SK-N-SH (cell line): Measurements from ENCODE around the gene MPP7. TPM values are rescaled to one million over a fixed set of nuclear protein-coding genes. Genes with fewer than 3 reads are reported as not detected.

Experiments used
- CTCF ChIA-PET: fragments of 300-600, 350-600 bp; formaldehyde crosslinking; extraction: SDS; loops from one replicate; lab custom pipeline; 2021; lab: Yijun Ruan, JAX
- POLR2A ChIA-PET: fragments of 350-600 bp; sonication (Branson Sonifier 250); formaldehyde crosslinking; extraction: SDS; loops from one replicate; lab custom pipeline; 2020; ENCODE audit warnings: antibody characterized with exemption, inconsistent platforms; lab: Yijun Ruan, JAX
- DNase-seq: peaks from one replicate; pipeline ENCODE4 v3.0.0; 2012
- H2AFZ ChIP-seq: fragments of 200-600 bp; sonication (generic); 2 replicates; pipeline ENCODE4 v1.8.1; 2016; ENCODE audit warnings: antibody characterized with exemption, mild to moderate bottlenecking, low read depth
- H3F3A ChIP-seq: fragments of 200-600 bp; sonication (generic); replicated peaks from 2 replicates; pipeline ENCODE3; 2016; ENCODE audit warnings: antibody characterized with exemption, mild to moderate bottlenecking; ENCODE audit not compliant: insufficient read depth
- H3K27ac ChIP-seq, 2 experiments: fragments of 200-500 bp in 1 of 2; fragments of 200-600 bp in 1 of 2; sonication (Bioruptor generic) in 1 of 2; sonication (generic), shearing (Covaris generic) in 1 of 2; 2 replicates each; pipeline versions ENCODE4 v1.5.1 to v1.6.1; 2014 to 2016; ENCODE audit warnings: low read depth in 2 of 2, inconsistent platforms in 1 of 2, low read length in 1 of 2, mild to moderate bottlenecking in 1 of 2, mixed read lengths in 1 of 2
- H3K27me3 ChIP-seq: fragments of 200-600 bp; sonication (generic), shearing (Covaris generic); 2 replicates; pipeline ENCODE4 v1.6.1; 2016; ENCODE audit warnings: mixed run types; ENCODE audit not compliant: insufficient read depth
- H3K36me3 ChIP-seq, 2 experiments: fragments of 200-500 bp in 1 of 2; fragments of 200-600 bp in 1 of 2; sonication (Bioruptor generic) in 1 of 2; sonication (generic) in 1 of 2; replicated peaks in 1 of 2; 2 replicates each; pipeline versions ENCODE3 to v1.5.1; 2014 to 2016; ENCODE audit warnings: low read length in 1 of 2, mild to moderate bottlenecking in 1 of 2; ENCODE audit not compliant: insufficient read depth in 2 of 2, control insufficient read depth in 1 of 2
- H3K4me1 ChIP-seq, 2 experiments: fragments of 200-500 bp in 1 of 2; fragments of 200-600 bp in 1 of 2; sonication (Bioruptor generic) in 1 of 2; sonication (generic), shearing (Covaris generic) in 1 of 2; 2 replicates each; pipeline versions ENCODE4 v1.5.1 to v1.6.1; 2014 to 2016; ENCODE audit warnings: low read depth in 1 of 2, low read length in 1 of 2, mixed run types in 1 of 2; ENCODE audit not compliant: insufficient read depth in 2 of 2, control insufficient read depth in 1 of 2
- H3K4me2 ChIP-seq: fragments of 200-600 bp; sonication (generic), shearing (Covaris generic); 2 replicates; pipeline ENCODE4 v1.6.1; 2017; ENCODE audit warnings: mixed run types
- H3K4me3 ChIP-seq, 2 experiments: fragments of 200-500 bp in 1 of 2; fragments of 200-600 bp in 1 of 2; sonication (Bioruptor generic) in 1 of 2; sonication (generic), shearing (Covaris generic) in 1 of 2; 2 replicates each; pipeline versions ENCODE4 v1.5.1 to v1.8.1; 2014 to 2016; ENCODE audit warnings: low read depth in 2 of 2, inconsistent platforms in 1 of 2, low read length in 1 of 2, mild to moderate bottlenecking in 1 of 2, mixed read lengths in 1 of 2, moderate library complexity in 1 of 2
- H3K79me2 ChIP-seq: fragments of 200-600 bp; sonication (generic); 2 replicates; pipeline ENCODE4 v1.8.1; 2017; ENCODE audit warnings: mild to moderate bottlenecking; ENCODE audit not compliant: insufficient read depth
- H3K9ac ChIP-seq: fragments of 200-600 bp; sonication (generic); 2 replicates; pipeline ENCODE4 v1.6.1; 2017; ENCODE audit warnings: mixed run types
- H3K9me2 ChIP-seq: fragments of 200-600 bp; sonication (generic); 2 replicates; pipeline ENCODE4 v1.6.1; 2017; ENCODE audit warnings: mixed run types
- H3K9me3 ChIP-seq: fragments of 200-600 bp; sonication (generic); 2 replicates; pipeline ENCODE4 v1.6.1; 2017; ENCODE audit warnings: mixed run types, mild to moderate bottlenecking, moderate library complexity
- H4K20me1 ChIP-seq: fragments of 200-600 bp; sonication (generic); 2 replicates; pipeline ENCODE4 v1.6.1; 2017; ENCODE audit warnings: mild to moderate bottlenecking, mixed run types; ENCODE audit not compliant: insufficient read depth
- CTCF ChIP-seq: fragments of 200-600 bp; sonication (generic); IDR thresholded peaks from 2 replicates; pipeline ENCODE4 v1.6.1; 2017; ENCODE audit warnings: antibody characterized with exemption, mild to moderate bottlenecking, moderate library complexity
- ELF1 ChIP-seq: IDR thresholded peaks from 2 replicates; pipeline ENCODE4 v1.4.0; 2012
- EP300 ChIP-seq, 2 experiments: IDR thresholded peaks; 2 replicates each; pipeline versions ENCODE4 v1.4.0 to v1.6.1; 2012; ENCODE audit warnings: borderline replicate concordance in 1 of 2, low read depth in 1 of 2, low read length in 1 of 2
- EZH2phosphoT487 ChIP-seq: fragments of 200-600 bp; sonication (generic); IDR thresholded peaks from 2 replicates; pipeline ENCODE4 v1.6.1; 2017; ENCODE audit warnings: low read depth, mixed run types, mild to moderate bottlenecking, antibody characterized with exemption, moderate library complexity, borderline replicate concordance
- MEF2A ChIP-seq: IDR thresholded peaks from 2 replicates; pipeline ENCODE4 v1.4.0; 2012; ENCODE audit warnings: low read depth, borderline replicate concordance
- RAD21 ChIP-seq: IDR thresholded peaks from 2 replicates; pipeline ENCODE4 v1.6.1; 2012; ENCODE audit warnings: mild to moderate bottlenecking, low read length
- SIN3A ChIP-seq: IDR thresholded peaks from 2 replicates; pipeline ENCODE4 v1.6.1; 2012; ENCODE audit warnings: low read depth, mild to moderate bottlenecking, low read length, moderate library complexity, borderline replicate concordance
- TCF12 ChIP-seq: IDR thresholded peaks from 2 replicates; pipeline ENCODE4 v1.4.0; 2012
- TEAD4 ChIP-seq: IDR thresholded peaks from 2 replicates; pipeline ENCODE4 v1.4.0; 2012; ENCODE audit warnings: mild to moderate bottlenecking, borderline replicate concordance; ENCODE audit not compliant: insufficient read depth
- USF1 ChIP-seq: IDR thresholded peaks from 2 replicates; pipeline ENCODE4 v1.4.0; 2012; ENCODE audit warnings: low read depth, borderline replicate concordance
- WGBS: methylation state at CpG from one replicate; pipeline ENCODE4 v1.1.6; 2017; ENCODE audit warnings: low lambda C conversion rate; 5-methylcytosine and 5-hydroxymethylcytosine counted together
- polyA plus RNA-seq, 3 experiments: library from polyadenylated mRNA; depleted of rRNA; stranded (reverse); fragments of >200 nt; gene quantifications; 2 replicates each; pipeline ENCODE4 v1.2.3, GENCODE V29; 2012
- TF ChIP-seq, protein P1 (sequence below): IDR thresholded peaks from 2 replicates; pipeline ENCODE4 v1.4.0; 2012; ENCODE audit warnings: low read depth, borderline replicate concordance
- TF ChIP-seq, protein P2 (sequence below): IDR thresholded peaks from 2 replicates; pipeline ENCODE4 v1.6.1; 2012; ENCODE audit warnings: mild to moderate bottlenecking, low read depth, low read length, moderate library complexity

MPP7 gene
- polyA plus RNA-seq, 1 of the 3 experiments (the other 2 are of a cell fraction), result not detected

DNA sequence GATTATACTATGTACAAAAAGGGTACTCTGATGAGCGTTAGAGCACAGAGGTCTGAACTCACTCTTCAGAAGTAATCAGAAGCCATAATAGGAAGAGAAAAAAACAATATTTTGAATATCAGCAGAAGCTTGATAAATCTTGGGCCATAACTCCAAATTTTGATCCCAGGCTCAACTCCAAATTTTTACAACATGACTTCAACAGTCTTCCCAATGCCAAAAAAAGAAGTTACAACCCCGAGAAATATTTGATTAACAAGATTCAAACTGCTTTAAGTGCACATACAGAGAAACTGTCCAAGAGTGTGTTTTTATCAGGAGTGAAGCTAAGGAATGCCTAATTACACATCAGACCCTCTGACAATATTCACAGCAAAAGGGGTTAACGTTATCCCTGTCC, 7.5 kb downstream of the MPP7 start:
- Histone ChIP-seq H3K4me1 (no peaks in the 10 kb centered on the region), H3K9ac (no peak overlapping the region), H3K9me2 (no peaks in the 10 kb centered on the region), H3K9me3 (no peaks in the 10 kb centered on the region), H3K4me2 (no peak overlapping the region), H3K36me3 (no peaks in the 10 kb centered on the region), H3F3A (no peaks in the 10 kb centered on the region), H4K20me1 (no peaks in the 10 kb centered on the region), H3K27me3 (peaks cover 43% of the 10 kb centered on the region), H3K79me2 (no peaks in the 10 kb centered on the region), H3K4me3 (no peak overlapping the region), H2AFZ (no peak overlapping the region), H3K27ac (no peak overlapping the region)
- DNase-seq, result no peak
- TF ChIP-seq, protein P1, sequence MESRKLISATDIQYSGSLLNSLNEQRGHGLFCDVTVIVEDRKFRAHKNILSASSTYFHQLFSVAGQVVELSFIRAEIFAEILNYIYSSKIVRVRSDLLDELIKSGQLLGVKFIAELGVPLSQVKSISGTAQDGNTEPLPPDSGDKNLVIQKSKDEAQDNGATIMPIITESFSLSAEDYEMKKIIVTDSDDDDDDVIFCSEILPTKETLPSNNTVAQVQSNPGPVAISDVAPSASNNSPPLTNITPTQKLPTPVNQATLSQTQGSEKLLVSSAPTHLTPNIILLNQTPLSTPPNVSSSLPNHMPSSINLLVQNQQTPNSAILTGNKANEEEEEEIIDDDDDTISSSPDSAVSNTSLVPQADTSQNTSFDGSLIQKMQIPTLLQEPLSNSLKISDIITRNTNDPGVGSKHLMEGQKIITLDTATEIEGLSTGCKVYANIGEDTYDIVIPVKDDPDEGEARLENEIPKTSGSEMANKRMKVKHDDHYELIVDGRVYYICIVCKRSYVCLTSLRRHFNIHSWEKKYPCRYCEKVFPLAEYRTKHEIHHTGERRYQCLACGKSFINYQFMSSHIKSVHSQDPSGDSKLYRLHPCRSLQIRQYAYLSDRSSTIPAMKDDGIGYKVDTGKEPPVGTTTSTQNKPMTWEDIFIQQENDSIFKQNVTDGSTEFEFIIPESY, result no peak
- TF ChIP-seq MEF2A (no peak), TCF12 (no peak), RAD21 (no peak), EZH2phosphoT487 (no peak), TEAD4 (no peak), SIN3A (no peak), EP300 (IDR thresholded peaks at IDR 0.05; ENCODE audit: borderline replicate concordance in 1 of 2, low read depth in 1 of 2, low read length in 1 of 2) (no peak), USF1 (no peak)
- TF ChIP-seq, protein P2, sequence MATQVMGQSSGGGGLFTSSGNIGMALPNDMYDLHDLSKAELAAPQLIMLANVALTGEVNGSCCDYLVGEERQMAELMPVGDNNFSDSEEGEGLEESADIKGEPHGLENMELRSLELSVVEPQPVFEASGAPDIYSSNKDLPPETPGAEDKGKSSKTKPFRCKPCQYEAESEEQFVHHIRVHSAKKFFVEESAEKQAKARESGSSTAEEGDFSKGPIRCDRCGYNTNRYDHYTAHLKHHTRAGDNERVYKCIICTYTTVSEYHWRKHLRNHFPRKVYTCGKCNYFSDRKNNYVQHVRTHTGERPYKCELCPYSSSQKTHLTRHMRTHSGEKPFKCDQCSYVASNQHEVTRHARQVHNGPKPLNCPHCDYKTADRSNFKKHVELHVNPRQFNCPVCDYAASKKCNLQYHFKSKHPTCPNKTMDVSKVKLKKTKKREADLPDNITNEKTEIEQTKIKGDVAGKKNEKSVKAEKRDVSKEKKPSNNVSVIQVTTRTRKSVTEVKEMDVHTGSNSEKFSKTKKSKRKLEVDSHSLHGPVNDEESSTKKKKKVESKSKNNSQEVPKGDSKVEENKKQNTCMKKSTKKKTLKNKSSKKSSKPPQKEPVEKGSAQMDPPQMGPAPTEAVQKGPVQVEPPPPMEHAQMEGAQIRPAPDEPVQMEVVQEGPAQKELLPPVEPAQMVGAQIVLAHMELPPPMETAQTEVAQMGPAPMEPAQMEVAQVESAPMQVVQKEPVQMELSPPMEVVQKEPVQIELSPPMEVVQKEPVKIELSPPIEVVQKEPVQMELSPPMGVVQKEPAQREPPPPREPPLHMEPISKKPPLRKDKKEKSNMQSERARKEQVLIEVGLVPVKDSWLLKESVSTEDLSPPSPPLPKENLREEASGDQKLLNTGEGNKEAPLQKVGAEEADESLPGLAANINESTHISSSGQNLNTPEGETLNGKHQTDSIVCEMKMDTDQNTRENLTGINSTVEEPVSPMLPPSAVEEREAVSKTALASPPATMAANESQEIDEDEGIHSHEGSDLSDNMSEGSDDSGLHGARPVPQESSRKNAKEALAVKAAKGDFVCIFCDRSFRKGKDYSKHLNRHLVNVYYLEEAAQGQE, result no peak
- ChIA-PET POLR2A (no interaction called here), CTCF (interaction anchor here (1.1 to 2.0 kb wide), 2 partner anchors 10 to 53 kb away, joined by 3 to 7 read pairs; no protein-coding TSS in a partner anchor)
- 5% methylated on average over 3 of the region's 3 CpGs for WGBS

DNA sequence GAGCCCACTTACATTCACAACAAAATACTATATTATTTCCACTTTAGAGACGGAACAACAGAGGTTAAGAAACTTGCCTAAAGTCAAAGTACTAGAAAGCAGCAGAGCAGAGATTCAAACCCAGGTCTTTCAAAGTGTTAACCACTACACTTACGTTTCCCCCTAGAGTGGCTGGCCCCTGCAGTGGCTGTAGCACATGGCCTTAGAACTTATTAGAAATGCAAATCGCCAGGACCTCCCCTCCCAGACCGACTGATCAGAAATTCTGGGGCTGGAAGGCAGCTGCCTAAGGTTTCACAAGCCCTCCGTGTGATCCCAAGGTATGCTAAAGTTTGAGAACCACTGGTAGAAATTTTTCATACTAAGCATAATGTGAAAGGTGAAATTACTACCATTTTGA, 8.1 kb downstream of the MPP7 start:
- no peaks in the 10 kb centered on the region for H3F3A ChIP-seq
- H3K4me3 ChIP-seq, result no peak overlapping the region
- no peaks in the 10 kb centered on the region for H3K9me3 ChIP-seq
- H3K27ac ChIP-seq, result no peak overlapping the region
- WGBS, result 0% methylated on average over 5 of the region's 5 CpGs
- H3K27me3 ChIP-seq, result peaks cover 39% of the 10 kb centered on the region
- CTCF ChIA-PET, result interaction anchor here (0.7 kb wide), 1 partner anchor 87 kb away, joined by 3 read pairs; no protein-coding TSS in a partner anchor
- H3K36me3 ChIP-seq, result no peaks in the 10 kb centered on the region
- H3K79me2 ChIP-seq, result no peaks in the 10 kb centered on the region
- no peak for TF ChIP-seq CTCF
- TF ChIP-seq RAD21, result no peak
- no peak for TF ChIP-seq ELF1
- no peak for TF ChIP-seq USF1
- TF ChIP-seq, protein P1, result no peak
- no peak overlapping the region for H2AFZ ChIP-seq
- H3K9me2 ChIP-seq, result no peaks in the 10 kb centered on the region
- H3K4me1 ChIP-seq, result no peaks in the 10 kb centered on the region
- H3K4me2 ChIP-seq, result no peak overlapping the region
- H4K20me1 ChIP-seq, result no peaks in the 10 kb centered on the region
- no peak for DNase-seq
- H3K9ac ChIP-seq, result no peak overlapping the region
- POLR2A ChIA-PET, result no interaction called here
